Muscle layer of duodenum (tissue), 2 donors: ENCODE data around the gene CCSER2.

ENCODE experiments used
- H3K27ac ChIP-seq: one replicate; pipeline ENCODE4 v1.7.0; 2013; ENCODE audit warnings: mild to moderate bottlenecking, low read length
- H3K27me3 ChIP-seq: one replicate; pipeline ENCODE4 v1.7.0; 2013; ENCODE audit warnings: low read depth, mild to moderate bottlenecking, control low read depth, low read length
- H3K36me3 ChIP-seq, 2 donors: one replicate each; pipeline ENCODE4 v1.7.0; 2013; ENCODE audit warnings: low read length in 2 of 2, control low read depth in 1 of 2, mild to moderate bottlenecking in 1 of 2; ENCODE audit not compliant: insufficient read depth in 2 of 2, control insufficient read depth in 1 of 2
- H3K4me1 ChIP-seq, 2 donors: one replicate each; pipeline ENCODE4 v1.7.0; 2013; ENCODE audit warnings: low read length in 2 of 2, mild to moderate bottlenecking in 2 of 2, control low read depth in 1 of 2, moderate library complexity in 1 of 2; ENCODE audit not compliant: insufficient read depth in 2 of 2, control insufficient read depth in 1 of 2
- H3K4me3 ChIP-seq, 2 donors: one replicate each; pipeline ENCODE4 v1.7.0; 2013; ENCODE audit warnings: low read length in 2 of 2, low read depth in 1 of 2, mild to moderate bottlenecking in 1 of 2
- H3K9me3 ChIP-seq, 2 donors: one replicate each; pipeline ENCODE4 v1.7.0; 2013; ENCODE audit warnings: low read length in 2 of 2, control low read depth in 1 of 2, mild to moderate bottlenecking in 1 of 2; ENCODE audit not compliant: control insufficient read depth in 1 of 2
- donor health status: healthy.

CCSER2 gene

GRCh38 chr10:84370283-84370682 lies 41.9 kb downstream of the CCSER2 start:
- H3K4me1 ChIP-seq, result peaks cover 0 to 14% of the 10 kb centered on the region in 2 donors
- H3K27ac ChIP-seq, result no peak overlapping the region
- H3K36me3 ChIP-seq, result peaks cover 16 to 25% of the 10 kb centered on the region in 2 donors
- H3K4me3 ChIP-seq, result no peak overlapping the region
- H3K9me3 ChIP-seq, result no peaks in the 10 kb centered on the region
- no peaks in the 10 kb centered on the region for H3K27me3 ChIP-seq

- Histone ChIP-seq H3K27ac (no peak overlapping the region), H3K4me3 (no peak overlapping the region), H3K27me3 (no peaks in the 10 kb centered on the region), H3K36me3 (peaks cover 16 to 25% of the 10 kb centered on the region in 2 donors), H3K4me1 (peaks cover 0 to 5% of the 10 kb centered on the region in 2 donors), H3K9me3 (no peaks in the 10 kb centered on the region)
Observed at GRCh38 chr10:84371944-84372343, 43.6 kb downstream of the CCSER2 start.

- H3K27me3 ChIP-seq, result no peaks in the 10 kb centered on the region
- peaks cover 16 to 25% of the 10 kb centered on the region in 2 donors for H3K36me3 ChIP-seq
- H3K4me3 ChIP-seq, result no peak overlapping the region
- no peaks in the 10 kb centered on the region for H3K9me3 ChIP-seq
- H3K4me1 ChIP-seq, result peaks cover 0 to 2% of the 10 kb centered on the region in 2 donors
- no peak overlapping the region for H3K27ac ChIP-seq
Observed at GRCh38 chr10:84373000-84373399, 44.6 kb downstream of the CCSER2 start.

- Histone ChIP-seq H3K27ac (no peak overlapping the region), H3K9me3 (no peaks in the 10 kb centered on the region), H3K4me3 (no peak overlapping the region), H3K36me3 (peaks cover 16 to 25% of the 10 kb centered on the region in 2 donors), H3K27me3 (no peaks in the 10 kb centered on the region), H3K4me1 (no peaks in the 10 kb centered on the region)
Observed at GRCh38 chr10:84374455-84374854, 46.1 kb downstream of the CCSER2 start.

- H3K4me3 ChIP-seq, result no peak overlapping the region
- peaks cover 16 to 25% of the 10 kb centered on the region in 2 donors for H3K36me3 ChIP-seq
- H3K9me3 ChIP-seq, result no peaks in the 10 kb centered on the region
- no peak overlapping the region for H3K27ac ChIP-seq
- no peaks in the 10 kb centered on the region for H3K27me3 ChIP-seq
- no peaks in the 10 kb centered on the region for H3K4me1 ChIP-seq
Observed at GRCh38 chr10:84375011-84375410, 46.6 kb downstream of the CCSER2 start.

- Histone ChIP-seq H3K9me3 (no peaks in the 10 kb centered on the region), H3K36me3 (peaks cover 16 to 25% of the 10 kb centered on the region in 2 donors), H3K27me3 (no peaks in the 10 kb centered on the region), H3K4me1 (no peaks in the 10 kb centered on the region), H3K4me3 (no peak overlapping the region), H3K27ac (no peak overlapping the region)
Observed at GRCh38 chr10:84375881-84376280, 47.5 kb downstream of the CCSER2 start.

GRCh38 chr10:84388148-84388547 lies 59.8 kb downstream of the CCSER2 start:
- Histone ChIP-seq H3K36me3 (no peaks in the 10 kb centered on the region), H3K27ac (no peak overlapping the region), H3K4me1 (no peaks in the 10 kb centered on the region), H3K9me3 (no peaks in the 10 kb centered on the region), H3K4me3 (no peak overlapping the region), H3K27me3 (no peaks in the 10 kb centered on the region)

GRCh38 chr10:84390364-84390763 lies 62.0 kb downstream of the CCSER2 start:
- Histone ChIP-seq H3K9me3 (no peaks in the 10 kb centered on the region), H3K4me1 (no peaks in the 10 kb centered on the region), H3K36me3 (no peaks in the 10 kb centered on the region), H3K27me3 (no peaks in the 10 kb centered on the region), H3K27ac (no peak overlapping the region), H3K4me3 (no peak overlapping the region)

GRCh38 chr10:84391326-84391725 lies 62.9 kb downstream of the CCSER2 start:
- H3K9me3 ChIP-seq, result no peaks in the 10 kb centered on the region
- no peaks in the 10 kb centered on the region for H3K4me1 ChIP-seq
- H3K27me3 ChIP-seq, result no peaks in the 10 kb centered on the region
- H3K4me3 ChIP-seq, result no peak overlapping the region
- H3K27ac ChIP-seq, result no peak overlapping the region
- H3K36me3 ChIP-seq, result no peaks in the 10 kb centered on the region

GRCh38 chr10:84392181-84392580 lies 63.8 kb downstream of the CCSER2 start:
- H3K27me3 ChIP-seq, result no peaks in the 10 kb centered on the region
- H3K9me3 ChIP-seq, result no peaks in the 10 kb centered on the region
- H3K4me1 ChIP-seq, result no peaks in the 10 kb centered on the region
- H3K36me3 ChIP-seq, result no peaks in the 10 kb centered on the region
- no peak overlapping the region for H3K27ac ChIP-seq
- H3K4me3 ChIP-seq, result no peak overlapping the region

GRCh38 chr10:84395581-84395980 lies 67.2 kb downstream of the CCSER2 start:
- Histone ChIP-seq H3K4me1 (no peaks in the 10 kb centered on the region), H3K4me3 (no peak overlapping the region), H3K36me3 (no peaks in the 10 kb centered on the region), H3K9me3 (no peaks in the 10 kb centered on the region), H3K27ac (no peak overlapping the region), H3K27me3 (no peaks in the 10 kb centered on the region)

- Histone ChIP-seq H3K36me3 (no peaks in the 10 kb centered on the region), H3K27me3 (no peaks in the 10 kb centered on the region), H3K4me1 (no peaks in the 10 kb centered on the region), H3K4me3 (no peak overlapping the region), H3K9me3 (no peaks in the 10 kb centered on the region), H3K27ac (no peak overlapping the region)
Observed at GRCh38 chr10:84397735-84398144, 69.4 kb downstream of the CCSER2 start.
